ENCODE results near the gene DIAPH2. TPM values are rescaled to one million over a fixed set of nuclear protein-coding genes. Genes with fewer than 3 reads are reported as not detected.
"Not testable (repeated sequence)": the region's sequence is repeated elsewhere in the genome, so short reads cannot be mapped to it uniquely, and the experiment has no call there.

The DIAPH2 gene
- total and polyA plus RNA-seq, 2 donors (not counting 1 experiment from before 2014, with no cell fraction given): 4.2 to 32.4 TPM

DNA sequence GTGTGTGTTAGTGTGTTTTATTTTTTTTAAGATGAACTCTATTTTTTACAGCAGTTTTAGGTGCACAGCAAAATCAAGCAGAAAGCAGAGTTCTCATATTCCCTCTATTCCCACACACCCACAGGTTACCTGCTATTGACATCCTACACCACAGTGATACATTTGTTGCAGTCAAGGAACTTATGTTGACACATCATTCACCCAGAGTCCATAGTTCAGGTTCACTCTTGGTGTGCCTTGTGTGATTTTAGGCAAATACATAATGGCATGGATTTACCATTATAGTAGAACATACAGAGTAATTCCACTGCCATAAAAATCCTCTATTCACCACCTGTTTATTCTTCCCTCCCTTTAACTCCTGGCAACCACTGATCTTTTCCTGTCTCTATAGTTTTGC, 28.7 kb downstream of the DIAPH2 start:
- no peak overlapping the region for H2AFZ ChIP-seq (ENCODE audit: insufficient read depth, low read depth, low read length, poor library complexity, severe bottlenecking)
- peaks cover 0 to 3% of the 10 kb centered on the region in 2 donors for H3K4me1 ChIP-seq (ENCODE audit: control insufficient read depth in 2 of 2, insufficient read depth in 2 of 2, low read length in 2 of 2)
- no peaks in the 10 kb centered on the region for H3K9me3 Mint-ChIP-seq (ENCODE audit: insufficient read depth)
- TF ChIP-seq, protein P1, sequence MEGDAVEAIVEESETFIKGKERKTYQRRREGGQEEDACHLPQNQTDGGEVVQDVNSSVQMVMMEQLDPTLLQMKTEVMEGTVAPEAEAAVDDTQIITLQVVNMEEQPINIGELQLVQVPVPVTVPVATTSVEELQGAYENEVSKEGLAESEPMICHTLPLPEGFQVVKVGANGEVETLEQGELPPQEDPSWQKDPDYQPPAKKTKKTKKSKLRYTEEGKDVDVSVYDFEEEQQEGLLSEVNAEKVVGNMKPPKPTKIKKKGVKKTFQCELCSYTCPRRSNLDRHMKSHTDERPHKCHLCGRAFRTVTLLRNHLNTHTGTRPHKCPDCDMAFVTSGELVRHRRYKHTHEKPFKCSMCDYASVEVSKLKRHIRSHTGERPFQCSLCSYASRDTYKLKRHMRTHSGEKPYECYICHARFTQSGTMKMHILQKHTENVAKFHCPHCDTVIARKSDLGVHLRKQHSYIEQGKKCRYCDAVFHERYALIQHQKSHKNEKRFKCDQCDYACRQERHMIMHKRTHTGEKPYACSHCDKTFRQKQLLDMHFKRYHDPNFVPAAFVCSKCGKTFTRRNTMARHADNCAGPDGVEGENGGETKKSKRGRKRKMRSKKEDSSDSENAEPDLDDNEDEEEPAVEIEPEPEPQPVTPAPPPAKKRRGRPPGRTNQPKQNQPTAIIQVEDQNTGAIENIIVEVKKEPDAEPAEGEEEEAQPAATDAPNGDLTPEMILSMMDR (IDR thresholded peaks at IDR 0.05): no peak
- TF ChIP-seq EZH2 (IDR thresholded peaks at IDR 0.05; ENCODE audit: borderline replicate concordance, insufficient read depth, low read depth, low read length, poor library complexity, severe bottlenecking): no peak
- ChIA-PET CTCF (no interaction called here), POLR2A (no interaction called here)
- no peaks in the 10 kb centered on the region for H3K27me3 ChIP-seq (replicated peaks in 1 of 4; ENCODE audit: control extremely low read depth in 1 of 4, control insufficient read depth in 3 of 4, insufficient read depth in 4 of 4, low read length in 3 of 4)
- H3K4me2 ChIP-seq (replicated peaks; ENCODE audit: low read depth, low read length, poor library complexity, severe bottlenecking): no peak overlapping the region
- ATAC-seq (ENCODE audit: low read depth) (no peak), DNase-seq (no peak)
- peaks cover 36% of the 10 kb centered on the region for H3K4me1 Mint-ChIP-seq
- no peak overlapping the region for H3K4me3 ChIP-seq (ENCODE audit: control extremely low read depth in 1 of 5, extremely low read depth in 1 of 5, insufficient read depth in 1 of 5, low read depth in 2 of 5, low read length in 4 of 5)
- no peaks in the 10 kb centered on the region for H3K79me2 ChIP-seq (ENCODE audit: control insufficient read depth, insufficient read depth, low read length)
- no peaks in the 10 kb centered on the region for H3K27me3 Mint-ChIP-seq
- intact Hi-C loops (cut with micrococcal nuclease): no loop called here
- H4K20me1 ChIP-seq (ENCODE audit: control insufficient read depth, insufficient read depth, low read length, poor library complexity, severe bottlenecking): no peaks in the 10 kb centered on the region
- H3K9ac ChIP-seq (ENCODE audit: low read length): no peak overlapping the region
- H3K36me3 ChIP-seq (replicated peaks in 1 of 2; ENCODE audit: control extremely low read depth in 1 of 2, control insufficient read depth in 1 of 2, extremely low read depth in 1 of 2, insufficient read depth in 2 of 2, low read length in 1 of 2): no peaks in the 10 kb centered on the region
- no peak overlapping the region for H3K4me3 Mint-ChIP-seq
- H3K9me3 ChIP-seq (ENCODE audit: control extremely low read depth in 1 of 3, control insufficient read depth in 2 of 3, insufficient read depth in 1 of 3, low read length in 2 of 3): no peaks in the 10 kb centered on the region
- H3K27ac Mint-ChIP-seq: no peak overlapping the region
- H3K27ac ChIP-seq (ENCODE audit: low read length in 2 of 2): no peak overlapping the region

DNA sequence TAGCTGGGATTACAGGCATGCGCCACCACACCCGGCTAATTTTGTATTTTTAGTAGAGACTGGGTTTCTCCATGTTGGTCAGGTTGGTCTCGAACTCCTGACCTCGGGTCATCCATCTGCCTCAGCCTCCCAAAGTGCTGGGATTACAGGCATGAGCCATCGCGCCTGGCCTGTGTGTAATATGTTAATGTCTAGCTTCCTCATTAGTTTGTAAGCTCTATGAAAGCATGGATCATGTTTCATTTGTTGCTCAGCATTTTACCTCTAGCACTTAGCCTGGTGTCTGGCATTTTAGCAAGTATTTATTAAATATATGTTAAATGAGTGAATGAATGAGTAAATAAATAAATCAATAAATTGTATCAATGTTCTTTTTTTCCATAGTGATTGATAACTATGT, 29.8 kb downstream of the DIAPH2 start:
- H3K27ac Mint-ChIP-seq; DNase-seq; CTCF ChIA-PET; H2AFZ ChIP-seq (ENCODE audit: insufficient read depth, low read depth, low read length, poor library complexity, severe bottlenecking); H3K4me1 ChIP-seq (ENCODE audit: control insufficient read depth in 2 of 2, insufficient read depth in 2 of 2, low read length in 2 of 2); H3K36me3 ChIP-seq (replicated peaks in 1 of 2; ENCODE audit: control extremely low read depth in 1 of 2, control insufficient read depth in 1 of 2, extremely low read depth in 1 of 2, insufficient read depth in 2 of 2, low read length in 1 of 2); H3K9me3 Mint-ChIP-seq (ENCODE audit: insufficient read depth); H3K9ac ChIP-seq (ENCODE audit: low read length); H3K27me3 ChIP-seq (replicated peaks in 1 of 4; ENCODE audit: control extremely low read depth in 1 of 4, control insufficient read depth in 3 of 4, insufficient read depth in 4 of 4, low read length in 3 of 4); POLR2A ChIA-PET; H3K79me2 ChIP-seq (ENCODE audit: control insufficient read depth, insufficient read depth, low read length); intact Hi-C loops (cut with micrococcal nuclease); ATAC-seq (ENCODE audit: low read depth); H3K4me2 ChIP-seq (replicated peaks; ENCODE audit: low read depth, low read length, poor library complexity, severe bottlenecking); H4K20me1 ChIP-seq (ENCODE audit: control insufficient read depth, insufficient read depth, low read length, poor library complexity, severe bottlenecking); H3K9me3 ChIP-seq (ENCODE audit: control extremely low read depth in 1 of 3, control insufficient read depth in 2 of 3, insufficient read depth in 1 of 3, low read length in 2 of 3); H3K27me3 Mint-ChIP-seq; H3K4me3 ChIP-seq (ENCODE audit: control extremely low read depth in 1 of 5, extremely low read depth in 1 of 5, insufficient read depth in 1 of 5, low read depth in 2 of 5, low read length in 4 of 5); H3K4me3 Mint-ChIP-seq; H3K27ac ChIP-seq (ENCODE audit: low read length in 2 of 2): not testable (repeated sequence)
- peaks cover 30% of the 10 kb centered on the region for H3K4me1 Mint-ChIP-seq
- no CpG with 5 or more reads among the region's 6 CpGs for WGBS (ENCODE audit: insufficient coverage)

Data from B cell (primary cell).